LNCAP (cell line): Measurements from ENCODE around the gene MYT1.

Experiments used
- CTCF ChIP-seq: fragments of 450-650 bp; IDR thresholded peaks from 2 replicates; pipeline ENCODE4 v1.5.1; 2017; ENCODE audit warnings: mild to moderate bottlenecking

Gene MYT1

DNA sequence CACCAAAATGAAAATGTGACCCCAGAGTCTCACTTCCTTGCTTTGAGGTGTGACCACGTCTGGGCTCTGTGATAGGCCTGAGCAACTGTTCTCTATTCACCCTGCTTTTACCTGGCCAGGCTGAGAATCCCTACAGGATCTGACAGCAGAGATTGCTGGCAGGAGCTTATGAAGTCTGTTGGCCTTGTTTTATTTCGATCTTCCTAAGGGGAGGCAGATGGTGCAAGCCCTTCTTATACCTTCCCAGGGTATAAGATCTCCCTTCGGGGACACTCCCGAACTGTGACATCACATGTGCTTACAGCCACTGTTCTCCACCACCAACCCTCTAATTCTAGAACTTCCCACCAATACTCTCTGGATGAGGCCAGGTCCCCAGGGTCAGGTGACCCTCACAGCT, 26.8 kb downstream of the MYT1 start:
- no peak for TF ChIP-seq CTCF

DNA sequence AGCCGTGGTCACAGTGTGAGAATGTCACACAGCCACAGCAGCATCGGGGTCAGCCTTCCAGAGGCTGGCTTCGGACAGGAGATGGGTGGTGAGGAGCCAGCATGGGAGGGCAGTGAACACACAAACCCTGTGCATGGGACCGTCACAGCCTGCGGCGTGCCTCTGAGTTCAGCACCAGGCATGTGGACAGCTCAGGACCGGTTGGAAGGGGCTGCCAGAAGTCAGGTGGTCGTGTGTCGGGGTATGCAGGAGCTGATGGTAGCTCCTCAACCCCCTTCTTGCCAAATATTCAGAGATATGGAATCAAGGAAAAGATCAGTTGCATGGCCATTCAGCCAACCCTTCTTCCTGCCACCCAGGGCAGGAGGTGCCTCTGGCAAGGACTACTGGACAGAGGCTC, 28.2 kb downstream of the MYT1 start:
- TF ChIP-seq CTCF, result no peak

DNA sequence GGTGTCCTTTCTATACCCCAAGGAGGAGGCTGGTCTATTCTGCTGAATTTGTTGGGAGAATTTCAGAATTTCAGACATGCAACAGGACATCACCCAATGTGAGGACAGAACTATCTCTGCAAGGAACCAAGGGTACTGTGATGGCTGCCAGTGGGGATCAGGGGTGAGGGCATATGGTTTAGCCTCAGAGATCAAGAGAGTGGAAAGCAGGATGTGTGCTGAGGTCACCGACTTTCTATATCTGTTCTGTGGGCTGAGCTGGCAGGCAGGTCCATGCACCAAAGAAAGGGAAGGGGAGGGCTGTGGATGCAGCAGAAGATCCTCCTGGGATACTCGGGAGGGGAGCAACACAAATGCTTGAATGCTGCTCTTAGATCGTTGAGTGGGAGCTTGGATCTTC, 28.8 kb downstream of the MYT1 start:
- no peak for TF ChIP-seq CTCF

GRCh38 chr20:64194269-64194668, 30.0 kb downstream of the MYT1 start:
- TF ChIP-seq CTCF, result no peak

DNA sequence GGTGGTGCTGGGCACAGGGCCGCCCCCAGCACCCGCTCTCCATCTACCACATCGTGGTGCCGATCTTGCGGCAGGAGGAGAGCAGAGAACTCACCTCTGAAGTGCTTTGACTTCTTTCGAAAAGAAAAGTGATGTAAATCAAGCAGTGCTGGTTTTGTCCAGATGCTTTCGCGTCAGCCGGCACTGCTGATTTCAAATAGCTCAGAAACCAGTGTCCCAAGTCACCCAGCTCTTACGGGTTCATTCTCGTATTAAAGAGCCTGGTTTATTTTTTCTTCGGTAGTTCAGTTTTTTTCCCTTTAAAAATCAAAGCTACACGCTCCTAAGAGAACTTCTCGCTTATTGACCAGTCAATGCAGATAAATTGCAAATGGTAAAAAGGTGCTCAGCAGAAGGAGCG, 32.1 kb downstream of the MYT1 start:
- no peak for TF ChIP-seq CTCF

GRCh38 chr20:64196847-64197306, 32.6 kb downstream of the MYT1 start:
- no peak for TF ChIP-seq CTCF

DNA sequence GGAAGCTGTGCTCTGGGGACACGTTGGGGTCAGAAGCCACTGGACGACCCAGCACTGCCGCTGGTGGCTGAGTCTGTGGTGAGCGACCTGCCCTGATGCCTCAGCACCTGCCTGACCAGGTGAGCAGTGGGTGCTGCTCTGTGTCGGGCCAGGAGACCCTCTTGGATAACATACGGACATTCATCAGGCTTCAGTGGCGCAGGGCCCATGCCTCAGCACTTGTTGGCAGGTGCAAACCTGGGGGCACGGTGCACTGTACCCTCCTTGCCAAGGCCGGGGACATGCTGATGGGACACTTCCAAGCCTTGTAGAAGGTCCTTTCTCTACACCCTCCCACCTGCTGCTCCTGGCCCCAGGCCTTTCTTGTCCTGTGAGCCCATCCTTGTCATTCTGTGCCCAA, 34.1 kb downstream of the MYT1 start:
- TF ChIP-seq CTCF, result no peak

GRCh38 chr20:64199395-64199794, 35.1 kb downstream of the MYT1 start:
- no peak for TF ChIP-seq CTCF
